ENCODE measurements around the gene COL27A1.
"Not testable (repeated sequence)": the region's sequence is repeated elsewhere in the genome, so short reads cannot be mapped to it uniquely, and the experiment has no call there.

Gene COL27A1

DNA sequence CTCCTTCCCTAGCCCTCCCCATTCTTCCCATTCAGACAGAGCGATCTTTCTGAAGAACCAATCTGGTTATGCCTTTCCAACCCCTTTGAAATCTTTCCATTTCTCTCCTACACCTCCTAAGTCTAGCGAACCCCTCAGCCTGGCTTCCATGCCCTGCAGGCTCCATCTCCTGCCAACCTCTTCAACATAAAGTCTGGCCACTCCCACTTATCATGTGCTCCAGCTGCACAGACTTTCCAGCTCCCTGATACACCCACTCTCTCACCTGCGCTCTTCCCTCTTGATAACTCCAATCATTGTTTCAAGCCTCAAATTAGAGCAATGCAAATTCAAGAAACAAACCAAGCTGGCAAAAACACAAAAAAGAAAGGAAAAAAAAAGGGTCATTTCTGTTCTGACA, 163.8 kb downstream of the COL27A1 start:
- H3K4me3 ChIP-seq (replicated peaks; ENCODE audit: low read depth, low read length), result no peak overlapping the region
- TF ChIP-seq CTCF (IDR thresholded peaks at IDR 0.05; ENCODE audit: low read depth, low read length, missing control alignments), result no peak
- no peak for DNase-seq (ENCODE audit: extremely low read depth, low read depth)

- DNase-seq (ENCODE audit: extremely low read depth, low read depth); H3K4me3 ChIP-seq (replicated peaks; ENCODE audit: low read depth, low read length): not testable (repeated sequence)
Observed at GRCh38 chr9:114320710-114321109, 165.4 kb downstream of the COL27A1 start.

DNA sequence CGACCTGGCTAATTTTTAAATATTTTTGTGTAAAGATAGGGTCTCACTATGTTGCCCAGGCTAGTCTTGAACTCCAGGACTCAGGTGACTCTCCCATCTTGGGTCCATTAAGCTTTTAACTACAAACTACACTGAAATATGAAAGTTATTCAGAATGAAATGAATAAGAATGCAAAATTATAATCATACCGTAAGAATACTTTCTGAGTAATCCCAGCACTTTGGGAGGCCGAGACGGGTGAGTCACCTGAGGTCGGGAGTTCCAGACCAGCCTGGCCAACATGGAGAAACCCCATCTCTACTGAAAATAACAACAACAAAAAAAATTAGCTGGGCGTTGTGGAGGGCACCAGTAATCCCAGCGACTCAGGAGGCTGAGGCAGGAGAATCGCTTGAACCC, 166.4 kb downstream of the COL27A1 start:
- no peak overlapping the region for H3K4me3 ChIP-seq (replicated peaks; ENCODE audit: low read depth, low read length)
- DNase-seq (ENCODE audit: extremely low read depth, low read depth), result no peak
- no peak for TF ChIP-seq CTCF (IDR thresholded peaks at IDR 0.05; ENCODE audit: low read depth, low read length, missing control alignments)

DNA sequence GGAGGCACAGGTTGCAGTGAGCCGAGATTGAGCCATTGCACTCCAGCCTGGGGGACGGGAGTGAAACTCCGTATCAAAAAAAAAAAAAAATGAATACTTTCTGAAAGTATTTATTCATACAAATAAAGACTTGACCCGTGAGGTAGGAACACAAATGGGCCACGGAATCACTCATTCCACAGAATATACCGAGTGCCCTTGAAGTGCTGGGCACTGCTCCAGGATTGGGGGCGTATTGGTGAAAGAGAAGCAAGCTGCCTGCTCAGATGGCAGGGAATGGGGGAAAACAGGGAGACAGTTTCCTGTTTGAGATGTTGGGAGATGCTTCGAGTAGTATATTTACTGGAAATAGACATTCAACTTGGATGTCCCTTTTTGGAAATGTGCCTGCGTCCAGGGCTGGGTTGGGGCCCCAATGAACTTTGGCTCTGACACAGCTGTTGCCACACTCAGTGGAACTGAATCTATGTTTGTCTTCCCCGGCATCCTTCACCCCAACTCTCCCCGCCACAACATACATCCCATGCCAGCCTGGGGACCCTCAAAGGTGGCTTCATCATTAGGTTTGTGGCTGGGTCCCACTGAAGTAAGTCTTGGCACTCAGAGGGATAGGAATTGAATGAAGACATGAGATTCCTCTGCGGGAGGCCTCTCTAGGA, 167.0 kb downstream of the COL27A1 start:
- not testable (repeated sequence) for DNase-seq (ENCODE audit: extremely low read depth, low read depth); H3K4me3 ChIP-seq (replicated peaks; ENCODE audit: low read depth, low read length)

DNA sequence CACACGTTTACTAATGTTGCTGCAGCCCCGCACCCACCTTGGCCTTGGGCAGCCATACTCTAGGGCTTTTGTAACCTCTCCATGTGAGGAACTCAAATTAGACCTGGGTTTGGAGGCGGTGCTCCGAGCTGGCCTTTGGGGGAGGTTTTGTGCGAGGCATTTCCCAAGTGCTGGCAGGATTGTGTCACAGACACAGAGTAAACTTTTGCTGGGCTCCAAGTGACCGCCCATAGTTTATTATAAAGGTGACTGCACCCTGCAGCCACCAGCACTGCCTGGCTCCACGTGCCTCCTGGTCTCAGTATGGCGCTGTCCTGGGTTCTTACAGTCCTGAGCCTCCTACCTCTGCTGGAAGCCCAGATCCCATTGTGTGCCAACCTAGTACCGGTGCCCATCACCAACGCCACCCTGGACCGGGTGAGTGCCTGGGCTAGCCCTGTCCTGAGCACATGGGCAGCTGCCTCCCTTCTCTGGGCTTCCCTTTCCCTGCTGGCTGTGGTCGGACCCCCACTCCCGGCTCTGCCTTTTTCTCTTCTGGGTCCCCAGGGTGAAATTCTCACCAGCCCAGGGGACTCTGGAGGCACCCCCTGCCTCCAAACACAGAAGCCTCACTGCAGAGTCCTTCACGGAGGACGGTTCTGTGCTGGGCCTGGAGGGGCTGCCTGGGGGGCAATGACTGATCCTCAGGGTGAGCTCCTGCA, 167.6 kb downstream of the COL27A1 start, which contains the start of gene ORM1:
Gene ORM1, plus strand, starts transcription at position 268 of the 701 bp plus-strand sequence. Its CDS starts 36 bp downstream, at position 304.
- not testable (repeated sequence) for H3K4me3 ChIP-seq (replicated peaks; ENCODE audit: low read depth, low read length); DNase-seq (ENCODE audit: extremely low read depth, low read depth)

- H3K4me3 ChIP-seq (replicated peaks; ENCODE audit: low read depth, low read length); DNase-seq (ENCODE audit: extremely low read depth, low read depth): not testable (repeated sequence)
Observed at GRCh38 chr9:114323849-114324248, 168.5 kb downstream of the COL27A1 start.

DNA sequence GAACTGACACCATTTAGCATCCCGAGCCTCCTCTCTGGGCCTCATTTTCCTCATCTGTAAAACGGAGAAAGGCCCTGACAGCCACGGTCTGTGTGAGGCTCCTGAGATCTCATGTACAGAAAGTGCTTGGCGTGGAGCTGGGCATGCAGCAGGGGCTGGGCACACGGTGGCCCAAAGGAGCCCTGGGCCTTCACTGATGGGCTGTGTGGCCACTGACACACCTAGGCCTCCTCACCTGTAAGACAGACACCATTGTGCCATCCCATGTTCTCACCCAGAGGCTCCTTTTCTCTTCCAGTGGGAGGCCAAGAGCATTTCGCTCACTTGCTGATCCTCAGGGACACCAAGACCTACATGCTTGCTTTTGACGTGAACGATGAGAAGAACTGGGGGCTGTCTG, 169.2 kb downstream of the COL27A1 start:
- no peak for DNase-seq (ENCODE audit: extremely low read depth, low read depth)
- no peak overlapping the region for H3K4me3 ChIP-seq (replicated peaks; ENCODE audit: low read depth, low read length)
- no peak for TF ChIP-seq CTCF (IDR thresholded peaks at IDR 0.05; ENCODE audit: low read depth, low read length, missing control alignments)

DNA sequence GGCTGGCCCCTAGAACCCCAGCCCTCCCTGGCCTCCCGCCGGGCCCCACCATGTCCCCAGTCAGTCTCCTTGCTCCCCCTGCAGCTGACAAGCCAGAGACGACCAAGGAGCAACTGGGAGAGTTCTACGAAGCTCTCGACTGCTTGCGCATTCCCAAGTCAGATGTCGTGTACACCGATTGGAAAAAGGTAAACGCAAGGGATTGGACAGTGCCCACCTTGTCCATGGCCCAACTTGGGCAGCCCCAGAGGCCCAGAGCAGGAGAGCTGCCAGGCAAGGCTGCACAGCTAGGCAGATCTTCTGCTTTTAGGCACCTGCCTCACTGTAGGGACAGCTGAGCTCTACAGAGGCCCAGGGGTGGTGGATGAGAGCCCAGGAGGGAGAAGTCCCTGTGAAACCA, 169.6 kb downstream of the COL27A1 start:
- H3K4me3 ChIP-seq (replicated peaks; ENCODE audit: low read depth, low read length); DNase-seq (ENCODE audit: extremely low read depth, low read depth): not testable (repeated sequence)

DNA sequence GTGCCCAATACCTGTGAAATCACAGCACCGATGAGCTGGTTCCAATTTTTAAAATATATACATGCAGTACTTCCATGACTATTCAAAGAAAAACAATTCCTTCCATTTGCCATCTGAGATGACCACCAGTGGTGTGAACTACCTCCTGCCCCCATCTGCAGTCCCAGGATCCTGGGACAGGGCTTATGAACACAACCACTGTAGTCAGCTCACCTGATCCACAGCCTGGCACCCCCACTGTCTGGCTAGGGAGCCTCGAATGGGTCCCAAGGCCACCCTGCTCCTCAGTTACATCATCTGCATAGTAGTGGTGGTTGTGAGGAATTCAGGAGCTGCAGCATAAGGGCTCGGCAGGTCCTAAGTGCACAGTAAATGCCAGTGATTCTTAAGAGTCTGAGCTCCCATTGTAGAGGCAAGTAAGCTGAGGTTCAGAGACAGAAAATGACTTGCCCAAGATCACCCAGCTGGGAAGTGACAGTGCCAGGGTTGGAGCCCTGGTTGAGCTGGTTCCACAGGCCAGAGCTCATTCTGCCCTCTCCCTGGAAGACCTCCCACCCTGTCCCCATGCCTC, 170.4 kb downstream of the COL27A1 start:
- not testable (repeated sequence) for DNase-seq (ENCODE audit: extremely low read depth, low read depth); H3K4me3 ChIP-seq (replicated peaks; ENCODE audit: low read depth, low read length)

- TF ChIP-seq CTCF (IDR thresholded peaks at IDR 0.05; ENCODE audit: low read depth, low read length, missing control alignments), result no peak
- H3K4me3 ChIP-seq (replicated peaks; ENCODE audit: low read depth, low read length), result no peak overlapping the region
- no peak for DNase-seq (ENCODE audit: extremely low read depth, low read depth)
Observed at GRCh38 chr9:114327749-114328148, 172.4 kb downstream of the COL27A1 start.

DNA sequence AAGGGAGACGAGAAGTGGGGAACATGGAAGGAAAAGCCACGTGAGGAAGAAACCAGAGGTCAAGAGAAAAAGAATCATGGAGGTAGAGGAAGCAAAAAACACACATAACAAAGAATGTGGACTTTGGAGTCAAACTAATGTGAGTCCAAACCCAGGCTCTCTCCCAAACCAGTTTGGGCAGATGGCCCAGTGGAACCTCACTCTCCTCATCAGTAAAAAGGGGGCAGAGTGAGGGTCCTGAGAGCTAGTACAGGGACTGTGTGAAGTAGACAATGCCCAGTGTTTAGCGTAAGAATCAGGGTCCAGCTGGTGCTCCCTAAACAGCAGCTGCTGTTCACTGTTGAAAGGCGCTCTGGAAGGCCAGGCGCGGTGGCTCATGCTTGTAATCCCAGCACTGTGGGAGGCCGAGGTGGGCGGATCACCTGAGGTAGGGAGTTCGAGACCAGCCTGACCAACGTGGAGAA, 173.1 kb downstream of the COL27A1 start:
- H3K4me3 ChIP-seq (replicated peaks; ENCODE audit: low read depth, low read length); DNase-seq (ENCODE audit: extremely low read depth, low read depth): not testable (repeated sequence)

- DNase-seq (ENCODE audit: extremely low read depth, low read depth); H3K4me3 ChIP-seq (replicated peaks; ENCODE audit: low read depth, low read length): not testable (repeated sequence)
Observed at GRCh38 chr9:114328937-114329624, 173.7 kb downstream of the COL27A1 start.

- DNase-seq (ENCODE audit: extremely low read depth, low read depth); H3K4me3 ChIP-seq (replicated peaks; ENCODE audit: low read depth, low read length): not testable (repeated sequence)
Observed at GRCh38 chr9:114329625-114330022, 174.3 kb downstream of the COL27A1 start, which contains the start of gene ORM2. Gene ORM2 (plus strand): TSS chr9:114329869. CDS start chr9:114329905, 36 bp downstream.

Measured in HFF-Myc (cell line).